ENCODE data around the gene TAS2R16.

TAS2R16 gene

GRCh38 chr7:122995600-122995999 is at the start of gene TAS2R16:
TSS of gene TAS2R16 (minus strand) at chr7:122995700. CDS start at chr7:122995634, 66 bp downstream.
- DNase-seq (ENCODE audit: low read depth in 1 of 2, low spot score in 1 of 2) = no peak

GRCh38 chr7:123043642-123044041 is 48.1 kb upstream of the TAS2R16 start:
- DNase-seq (ENCODE audit: low read depth in 1 of 2, low spot score in 1 of 2) = no peak

GRCh38 chr7:123041101-123041500 is 45.6 kb upstream of the TAS2R16 start:
- no peak for DNase-seq (ENCODE audit: low read depth in 1 of 2, low spot score in 1 of 2)

DNA sequence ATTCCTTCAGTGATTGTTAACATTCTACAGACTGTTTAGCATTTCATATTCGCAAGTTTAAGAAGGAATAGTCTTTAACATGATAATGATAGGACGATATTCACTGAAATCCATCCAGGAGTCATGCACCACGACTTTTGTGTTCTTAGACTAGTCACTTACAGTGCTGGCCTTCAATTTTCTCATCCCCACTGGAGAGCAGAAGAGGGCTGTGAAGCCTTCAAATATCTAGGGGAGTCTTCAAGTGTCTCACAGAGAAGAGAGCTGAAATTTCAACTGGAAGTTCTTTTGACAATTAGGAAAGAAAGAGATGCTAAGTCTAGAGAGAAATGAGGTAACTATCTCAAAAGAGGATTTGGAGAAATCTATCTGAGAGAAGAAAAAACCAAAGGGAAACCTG is 43.8 kb upstream of the TAS2R16 start:
- DNase-seq (ENCODE audit: low read depth in 1 of 2, low spot score in 1 of 2) = no peak

- DNase-seq (ENCODE audit: low read depth in 1 of 2, low spot score in 1 of 2) = no peak
These were observed 38.6 kb upstream of the TAS2R16 start for GRCh38 chr7:123034106-123034505.

GRCh38 chr7:123030631-123031030 is 35.1 kb upstream of the TAS2R16 start:
- no peak for DNase-seq (ENCODE audit: low read depth in 1 of 2, low spot score in 1 of 2)

DNA sequence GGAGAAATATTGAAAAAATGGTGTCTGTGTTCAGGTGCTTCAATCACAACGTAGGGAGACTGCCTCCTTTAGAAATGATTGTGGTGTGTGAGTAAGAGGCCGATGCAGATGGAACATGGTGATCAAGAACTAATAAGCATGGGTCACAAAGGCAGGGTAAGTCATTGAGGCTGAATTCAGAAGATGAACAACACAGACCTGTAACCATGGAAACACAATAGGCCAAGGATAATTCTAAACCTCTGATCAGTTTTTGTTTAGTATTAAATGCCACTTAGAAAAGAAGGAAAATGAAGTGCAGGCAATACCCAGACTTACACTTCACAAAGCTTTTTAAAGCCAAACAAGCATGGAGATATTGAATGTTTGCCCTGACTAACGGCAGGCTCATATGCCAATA is 32.8 kb upstream of the TAS2R16 start:
- no peak for DNase-seq (ENCODE audit: low read depth in 1 of 2, low spot score in 1 of 2)

- DNase-seq (ENCODE audit: low read depth in 1 of 2, low spot score in 1 of 2) = no peak
These were observed 30.8 kb upstream of the TAS2R16 start for GRCh38 chr7:123026251-123026650.

GRCh38 chr7:123024989-123025758 is 29.7 kb upstream of the TAS2R16 start:
- DNase-seq (ENCODE audit: low read depth in 1 of 2, low spot score in 1 of 2) = no peak

GRCh38 chr7:123023126-123023525 is 27.6 kb upstream of the TAS2R16 start:
- DNase-seq (ENCODE audit: low read depth in 1 of 2, low spot score in 1 of 2) = no peak

GRCh38 chr7:123022576-123022975 is 27.1 kb upstream of the TAS2R16 start:
- no peak for DNase-seq (ENCODE audit: low read depth in 1 of 2, low spot score in 1 of 2)

GRCh38 chr7:123012435-123012834 is 16.9 kb upstream of the TAS2R16 start:
- DNase-seq (ENCODE audit: low read depth in 1 of 2, low spot score in 1 of 2) = no peak

DNA sequence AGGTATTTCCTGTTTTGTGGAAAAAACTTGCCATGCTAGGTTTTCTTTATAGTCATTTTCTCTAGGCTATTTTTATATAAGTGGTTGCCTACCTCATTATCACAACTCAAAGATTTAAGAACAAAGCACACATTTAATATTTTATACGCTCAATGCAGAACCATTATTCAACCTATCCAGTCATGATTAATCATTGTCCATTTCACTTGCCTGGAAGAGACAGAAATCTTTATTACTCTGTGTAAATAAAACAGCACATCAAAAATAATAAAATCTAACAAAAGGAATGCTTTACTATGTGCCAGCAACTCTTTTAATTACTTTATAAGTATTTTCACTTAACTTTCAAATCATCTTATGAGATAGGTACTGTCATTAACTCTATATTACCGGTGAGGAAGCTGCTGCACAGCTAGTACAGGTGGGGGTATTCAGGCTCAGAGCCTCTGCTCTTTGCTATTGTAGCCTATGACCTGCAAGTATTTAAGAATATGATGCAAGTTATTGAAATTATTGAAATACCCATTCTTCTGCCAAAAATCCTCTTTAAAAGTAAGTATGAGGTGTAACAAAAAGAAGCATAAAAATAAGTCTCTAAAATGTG is 16.4 kb upstream of the TAS2R16 start:
- no peak for DNase-seq (ENCODE audit: low read depth in 1 of 2, low spot score in 1 of 2)

GRCh38 chr7:123004931-123005330 is 9.4 kb upstream of the TAS2R16 start:
- DNase-seq (ENCODE audit: low read depth in 1 of 2, low spot score in 1 of 2) = no peak

DNA sequence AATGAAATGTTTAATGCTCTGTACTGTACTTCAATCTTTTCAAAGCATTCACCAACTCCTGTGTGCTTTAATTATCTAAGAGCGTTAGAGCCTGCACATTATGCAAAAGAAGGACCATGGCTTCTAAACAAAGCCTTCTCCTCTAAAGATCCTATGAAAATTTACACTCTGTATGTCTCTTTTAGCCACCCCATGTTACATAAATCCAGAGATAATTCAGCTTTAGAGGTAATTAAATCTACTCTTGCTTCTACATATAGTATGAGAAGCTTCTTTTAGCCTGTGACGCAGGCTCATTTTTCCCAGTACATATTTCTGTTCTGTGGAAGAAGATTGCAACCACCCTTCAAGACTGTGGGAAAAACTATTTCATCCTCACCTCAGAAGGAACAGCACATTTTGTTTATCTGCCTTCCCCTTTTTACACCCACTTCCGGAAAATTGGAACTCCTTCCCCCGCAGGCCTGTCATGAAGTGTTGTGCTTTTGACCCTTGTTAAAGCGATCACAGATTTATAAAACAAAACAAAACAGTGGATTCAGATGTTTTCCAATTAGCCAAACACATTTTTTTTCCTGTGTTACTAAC is 8.1 kb upstream of the TAS2R16 start:
- no peak for DNase-seq (ENCODE audit: low read depth in 1 of 2, low spot score in 1 of 2)

DNA sequence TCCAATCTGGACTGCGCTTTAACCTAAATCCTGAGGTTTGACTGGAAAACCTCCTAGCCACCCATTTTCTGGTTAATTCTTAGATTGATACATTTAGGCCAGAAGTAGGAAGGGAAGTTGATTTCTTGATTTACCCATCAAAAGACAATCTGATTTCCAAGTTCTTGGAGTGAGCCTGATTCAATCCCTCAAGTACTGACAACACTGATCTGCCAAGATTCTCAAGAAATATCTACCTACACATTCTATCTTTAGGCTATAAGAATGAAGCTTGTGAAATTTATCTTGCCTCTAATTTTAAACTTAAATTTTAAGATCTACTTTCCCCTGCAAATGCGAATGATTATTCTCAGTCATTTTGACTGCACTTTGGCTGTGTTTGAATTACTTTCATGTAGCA is 5.9 kb downstream of the TAS2R16 start:
- DNase-seq (ENCODE audit: low read depth in 1 of 2, low spot score in 1 of 2) = no peak

DNA sequence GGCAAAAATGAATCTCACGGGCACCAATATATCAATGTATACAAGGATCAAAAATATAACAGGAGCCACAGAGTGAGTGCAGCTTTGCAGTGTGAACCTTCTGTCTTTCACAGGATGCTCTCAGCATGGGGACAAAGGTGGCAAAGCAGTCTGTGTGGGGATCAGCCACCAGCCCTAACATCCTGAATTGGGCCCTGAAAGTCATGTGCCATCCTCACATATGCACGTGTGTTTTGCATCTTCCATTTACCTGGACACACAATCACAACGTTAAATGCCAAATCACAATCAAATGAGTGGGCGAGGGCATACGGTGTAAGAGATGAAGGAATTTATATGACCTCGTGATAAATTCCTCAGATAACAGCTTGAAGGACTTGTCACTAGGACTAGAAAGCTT is 6.5 kb downstream of the TAS2R16 start:
- no peak for DNase-seq (ENCODE audit: low read depth in 1 of 2, low spot score in 1 of 2)

- DNase-seq (ENCODE audit: low read depth in 1 of 2, low spot score in 1 of 2) = no peak
These were observed 7.2 kb downstream of the TAS2R16 start for GRCh38 chr7:122988333-122988732.

DNA sequence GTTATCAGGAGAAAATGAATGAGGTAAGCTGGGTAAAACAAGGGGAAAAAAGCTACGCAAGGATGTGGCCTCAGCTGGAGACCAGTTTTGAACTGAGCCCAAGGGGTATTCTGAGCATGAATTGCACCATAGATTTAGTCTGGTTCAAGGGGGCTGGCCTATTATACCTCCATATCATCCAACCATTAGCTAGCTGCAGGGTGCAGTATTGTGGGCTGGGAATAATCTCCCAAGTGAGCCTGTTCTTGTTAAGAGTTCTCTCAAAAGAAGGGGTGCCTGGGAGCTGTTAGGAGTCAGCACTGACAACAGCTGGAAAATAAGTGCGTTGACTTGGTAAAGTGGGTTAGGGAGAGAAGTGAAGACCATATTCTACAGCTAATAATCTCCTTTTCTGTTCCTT is 8.0 kb downstream of the TAS2R16 start:
- DNase-seq (ENCODE audit: low read depth in 1 of 2, low spot score in 1 of 2) = no peak

DNA sequence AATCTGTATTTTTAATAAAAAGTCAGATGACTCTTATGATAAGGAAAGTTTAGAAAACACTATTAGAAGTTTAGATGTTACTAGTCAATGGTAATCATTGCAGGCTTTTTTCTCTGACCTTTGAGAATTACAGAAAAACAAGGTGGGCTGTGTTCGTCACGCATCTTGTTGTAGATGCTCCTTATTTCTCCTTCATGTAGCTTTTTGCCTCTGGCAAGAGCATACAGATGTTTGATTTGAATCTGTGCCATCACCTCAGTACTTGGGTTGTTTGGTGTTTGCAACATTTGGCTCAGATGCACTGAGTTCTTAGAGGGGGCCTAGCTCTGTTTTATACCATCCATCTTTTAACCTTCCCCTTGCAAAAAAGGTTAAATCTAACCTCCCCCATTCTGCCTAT is 11.5 kb downstream of the TAS2R16 start:
- no peak for DNase-seq (ENCODE audit: low read depth in 1 of 2, low spot score in 1 of 2)

GRCh38 chr7:122983261-122983660 is 12.2 kb downstream of the TAS2R16 start:
- no peak for DNase-seq (ENCODE audit: low read depth in 1 of 2, low spot score in 1 of 2)

- DNase-seq (ENCODE audit: low read depth in 1 of 2, low spot score in 1 of 2) = no peak
These were observed 20.2 kb downstream of the TAS2R16 start for GRCh38 chr7:122975341-122975740.

DNA sequence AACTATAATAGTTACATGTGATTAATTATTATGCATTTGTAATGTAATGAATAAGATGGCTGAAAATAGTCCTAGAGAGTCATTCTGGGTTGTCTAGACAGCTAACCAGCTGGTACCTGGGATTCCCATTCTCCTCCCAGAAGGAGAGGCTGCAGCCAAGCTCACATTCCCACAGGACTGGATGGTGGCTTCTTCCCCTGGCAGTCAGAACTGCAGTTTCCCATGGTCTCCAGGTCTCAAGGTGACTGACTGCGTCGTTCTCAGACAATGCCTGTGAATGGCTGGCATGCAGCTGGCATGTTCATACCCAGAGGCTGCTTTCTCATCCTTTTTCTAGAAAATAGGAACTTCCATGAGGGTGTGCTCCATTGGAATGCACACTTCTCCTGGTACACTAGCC is 21.3 kb downstream of the TAS2R16 start:
- no peak for DNase-seq (ENCODE audit: low read depth in 1 of 2, low spot score in 1 of 2)
